Activated CD4-positive, alpha-beta T cell treated with anti-CD3 and anti-CD28 coated beads, Interleukin-2, amount 50 U/mL, for 4 hours (primary cell): Measurements from ENCODE around the gene CAMK1D.

Experiments
- DNase-seq, 2 experiments: peaks; one replicate each; pipeline ENCODE4 v3.0.0-alpha.2; 2020

CAMK1D gene

DNA sequence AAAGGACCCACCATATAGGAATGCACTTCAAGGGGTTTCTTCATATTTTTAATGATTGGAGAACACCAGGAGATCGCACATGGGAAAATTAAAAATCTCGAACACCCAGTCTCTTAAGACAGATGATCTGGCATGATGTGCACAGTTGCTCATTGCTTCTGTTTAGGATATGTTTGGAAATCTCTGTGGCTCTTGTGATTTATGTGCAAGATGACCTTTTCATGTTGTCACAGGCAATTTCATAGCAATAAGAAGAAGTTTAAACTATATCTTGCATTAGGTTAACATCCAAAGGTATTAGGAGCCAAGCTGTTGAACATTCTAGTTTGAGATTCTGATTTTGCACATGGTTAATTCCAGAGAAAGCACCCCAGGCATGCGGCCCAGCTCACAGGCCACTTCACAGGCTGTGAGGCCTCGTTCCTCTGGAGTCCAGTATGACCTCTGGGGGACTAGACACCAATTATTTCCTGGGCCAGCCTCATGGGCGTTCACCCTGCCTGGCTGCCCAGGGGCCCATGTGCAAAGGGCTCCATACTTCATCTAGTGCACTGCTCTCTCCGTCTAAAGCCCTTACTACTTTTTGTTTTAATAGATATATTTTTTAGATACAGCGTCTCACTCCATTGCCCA lies 28.4 kb downstream of the CAMK1D start:
- no peak for DNase-seq

GRCh38 chr10:12380999-12381398 lies 31.7 kb downstream of the CAMK1D start:
- no peak for DNase-seq

DNA sequence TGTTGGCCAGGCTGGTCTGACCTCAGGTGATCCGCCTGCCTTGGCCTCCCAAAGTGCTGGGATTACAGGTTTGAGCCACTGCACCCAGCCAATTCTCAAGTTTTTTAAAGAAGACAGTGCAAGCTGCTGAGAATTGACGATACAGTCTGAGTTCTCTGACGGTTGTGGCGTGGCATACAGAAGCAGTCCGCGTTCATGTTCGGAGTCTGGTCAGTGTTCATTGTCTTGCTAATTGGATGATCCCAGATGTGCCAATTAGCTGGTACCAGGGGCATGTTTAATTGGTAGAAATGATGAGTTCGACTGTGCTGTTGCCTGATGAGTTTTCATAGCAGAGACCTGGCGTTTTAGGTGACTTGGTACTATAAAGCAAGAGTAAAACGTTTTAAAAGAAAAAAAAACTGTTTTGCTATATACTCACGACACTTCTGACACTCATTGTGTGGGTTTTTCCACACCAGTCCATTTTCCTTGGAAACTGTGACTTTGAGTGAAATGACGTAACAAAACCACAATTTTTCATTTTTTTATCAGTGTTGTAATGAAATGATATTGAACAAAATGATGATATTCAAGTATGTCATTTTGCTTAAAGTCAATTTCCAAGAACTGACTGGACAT lies 32.3 kb downstream of the CAMK1D start:
- no peak for DNase-seq

GRCh38 chr10:12382157-12382548 lies 32.8 kb downstream of the CAMK1D start:
- no peak for DNase-seq

GRCh38 chr10:12382956-12383531 lies 33.7 kb downstream of the CAMK1D start:
- DNase-seq, result no peak

GRCh38 chr10:12384906-12385305 lies 35.6 kb downstream of the CAMK1D start:
- no peak for DNase-seq

DNA sequence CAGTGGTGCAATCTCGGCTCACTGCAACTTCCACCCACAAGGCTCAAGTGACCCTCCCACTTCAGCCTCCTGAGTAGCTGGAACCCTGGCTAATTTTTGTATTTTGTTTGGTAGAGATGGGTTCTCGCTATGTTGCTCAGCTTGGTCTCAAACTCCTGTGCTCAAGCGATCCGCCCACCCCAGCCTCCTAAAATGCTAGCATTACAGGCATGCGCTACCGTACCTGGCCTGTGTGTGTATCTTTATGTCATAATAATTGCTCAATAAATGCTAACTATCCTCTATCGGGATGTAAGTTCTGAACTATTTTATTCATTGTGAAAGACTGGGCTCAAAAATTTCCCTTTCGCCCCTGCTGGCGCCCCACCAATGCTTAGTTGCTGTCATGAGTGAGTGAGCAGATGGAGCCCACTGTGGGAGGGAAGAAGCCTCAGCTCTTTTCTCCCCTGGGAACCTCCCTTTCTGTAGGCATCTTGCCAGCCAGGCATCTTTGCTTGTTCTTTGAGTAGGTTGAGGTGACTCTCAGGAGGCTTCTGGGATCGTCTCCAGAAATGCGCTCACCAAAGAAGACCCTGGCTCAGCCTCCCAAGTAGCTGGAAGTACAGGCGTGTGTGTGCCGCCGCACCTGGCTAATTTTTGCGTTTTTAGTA lies 38.3 kb downstream of the CAMK1D start:
- no peak for DNase-seq

GRCh38 chr10:12388671-12389070 lies 39.3 kb downstream of the CAMK1D start:
- no peak for DNase-seq

DNA sequence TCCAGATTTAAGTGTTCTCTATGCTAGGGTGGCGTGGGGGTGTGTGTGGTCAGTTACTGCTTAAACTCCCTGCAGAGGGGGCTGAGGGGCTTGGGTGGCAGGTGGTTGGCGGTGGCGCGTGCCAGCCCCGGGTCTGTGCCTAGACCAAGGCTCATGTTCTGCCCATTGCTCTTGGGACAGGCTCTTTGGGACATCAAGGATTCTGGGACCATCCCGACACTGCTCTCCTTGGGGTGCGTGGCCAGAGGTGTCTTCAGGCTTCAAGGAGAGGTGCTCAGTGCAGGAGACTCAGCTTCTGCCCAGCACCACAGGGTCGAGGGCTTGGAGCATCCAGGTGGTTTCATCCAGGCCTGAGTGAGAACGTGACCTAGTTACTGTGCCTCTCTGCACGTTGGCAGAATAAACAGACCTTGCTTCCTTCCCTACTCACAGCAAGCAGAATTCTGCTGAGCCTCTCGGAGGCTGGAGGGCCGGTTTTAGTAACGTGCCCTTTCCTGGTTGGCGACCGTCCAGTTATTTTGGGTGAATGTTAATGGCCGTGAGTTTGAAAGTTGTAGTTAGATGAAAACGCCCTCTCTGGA lies 39.9 kb downstream of the CAMK1D start:
- no peak for DNase-seq

- DNase-seq, result no peak
Observed at GRCh38 chr10:12390733-12391132, 41.4 kb downstream of the CAMK1D start.

GRCh38 chr10:12391206-12391605 lies 41.9 kb downstream of the CAMK1D start:
- DNase-seq, result no peak

DNA sequence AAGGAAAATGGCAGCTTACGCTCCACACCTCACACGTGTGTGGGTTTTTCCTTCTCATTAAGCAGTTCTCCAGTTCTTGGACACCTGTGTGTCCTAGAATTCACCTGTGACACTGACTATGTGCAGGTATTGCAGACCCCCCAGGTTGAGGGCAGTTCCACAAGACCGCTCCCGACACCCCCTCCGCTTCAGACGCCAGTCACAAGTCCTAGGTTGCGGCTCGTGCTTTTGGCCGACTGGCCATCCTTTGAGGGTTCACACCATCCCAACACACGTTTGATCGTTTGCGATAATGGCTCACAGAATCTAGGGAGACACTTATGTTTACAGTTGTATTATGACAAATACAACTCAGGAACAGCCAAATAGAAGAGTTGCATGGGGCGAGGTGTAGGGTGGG lies 44.5 kb downstream of the CAMK1D start:
- no peak for DNase-seq

- no peak for DNase-seq
Observed at GRCh38 chr10:12394241-12395033, 45.1 kb downstream of the CAMK1D start.

- DNase-seq, result no peak
Observed at GRCh38 chr10:12396093-12396492, 46.7 kb downstream of the CAMK1D start.

- no peak for DNase-seq
Observed at GRCh38 chr10:12396567-12396966, 47.2 kb downstream of the CAMK1D start.

DNA sequence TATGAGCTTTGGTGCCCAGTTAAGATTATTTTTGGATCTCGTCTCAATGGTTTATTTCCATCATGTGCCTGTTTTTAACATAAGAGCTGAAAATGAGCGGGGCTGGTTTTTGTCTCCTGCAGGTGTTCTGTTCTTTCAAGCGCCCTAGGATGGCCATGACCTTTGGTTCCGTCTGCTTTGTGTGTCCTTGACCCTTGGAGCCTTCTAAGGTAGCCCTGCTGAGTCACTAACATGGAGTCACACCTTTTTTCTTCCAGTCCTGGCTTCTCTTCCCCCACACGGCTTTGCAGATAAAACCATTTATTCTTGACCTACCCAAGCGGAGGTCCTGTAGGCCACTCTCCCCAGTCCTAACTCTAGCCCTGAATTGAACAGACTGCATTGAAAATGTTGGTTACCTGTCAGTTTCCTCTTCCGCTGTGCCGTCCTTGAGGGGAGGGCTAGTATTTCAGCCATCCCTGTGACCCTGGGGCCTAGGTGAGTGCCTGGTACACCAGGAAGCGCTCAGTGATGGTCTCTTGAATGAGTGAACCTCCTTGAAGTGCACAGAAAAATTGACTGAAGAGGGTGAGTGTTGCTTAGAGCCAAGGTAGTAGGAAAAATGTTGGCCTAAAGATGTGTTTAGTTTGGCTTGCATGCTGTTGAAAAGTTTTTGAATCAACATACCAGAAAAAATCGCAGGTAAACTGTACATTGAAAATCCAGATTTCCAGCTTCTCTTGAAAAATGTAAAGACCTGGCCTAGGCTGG lies 48.0 kb downstream of the CAMK1D start:
- no peak for DNase-seq

GRCh38 chr10:12397941-12398340 lies 48.6 kb downstream of the CAMK1D start:
- no peak for DNase-seq

- DNase-seq, result no peak
Observed at GRCh38 chr10:12400266-12400931, 51.1 kb downstream of the CAMK1D start.

DNA sequence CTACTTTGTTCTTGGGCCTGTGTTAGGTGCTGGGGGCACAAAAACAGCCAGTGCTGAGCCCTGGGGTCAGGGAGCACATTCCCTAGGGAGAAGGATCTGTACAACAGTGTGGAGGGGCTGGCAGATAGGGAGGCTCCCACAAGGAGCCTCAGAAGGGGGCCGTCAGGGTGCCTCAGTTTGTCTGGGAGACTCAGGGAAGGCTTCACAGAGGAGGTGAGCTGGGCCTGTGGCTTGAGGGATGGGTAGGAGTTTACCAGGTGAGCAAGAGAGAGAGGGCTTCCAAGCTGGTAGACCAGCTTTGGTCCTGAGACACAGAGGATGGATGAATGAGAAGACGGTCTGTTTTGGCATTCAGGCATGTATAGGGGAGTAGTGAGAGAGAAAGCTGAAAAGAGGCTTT lies 52.1 kb downstream of the CAMK1D start:
- no peak for DNase-seq

- DNase-seq, result no peak
Observed at GRCh38 chr10:12403119-12403518, 53.8 kb downstream of the CAMK1D start.
